Esophagus squamous epithelium (tissue), 4 donors: ENCODE results near the gene DTX1.

Experiments used
- CTCF ChIP-seq, 6 experiments: fragments of 450-650 bp in 4 of 6; fragments of 200-600 bp in 2 of 6; sonication (generic) in 2 of 6; IDR thresholded peaks; one replicate each; pipeline ENCODE4 v1.5.1; 2016 to 2019; ENCODE audit warnings: antibody characterized with exemption in 6 of 6, mild to moderate bottlenecking in 4 of 6, moderate library complexity in 4 of 6
- POLR2A ChIP-seq, 4 donors: fragments of 450-650 bp; IDR thresholded peaks; one replicate each; pipeline ENCODE4 v1.6.1; 2017; ENCODE audit warnings: antibody characterized with exemption in 4 of 4, mild to moderate bottlenecking in 4 of 4, moderate library complexity in 3 of 4

GRCh38 chr12:113057565-113058485, 1.3 kb downstream of the DTX1 start:
- TF ChIP-seq CTCF (IDR thresholded peaks at IDR 0.05), result no peak
- no peak for TF ChIP-seq POLR2A (IDR thresholded peaks at IDR 0.05)
